Brain pericyte (primary cell): ENCODE measurements around the gene MRPL36.

ENCODE experiments used
- DNase-seq: peaks from one replicate; pipeline ENCODE4 v3.0.0-alpha.2; 2012; ENCODE audit warnings: low read depth, low spot score

Gene MRPL36

GRCh38 chr5:1765141-1765879 is 34.3 kb downstream of the MRPL36 start:
- DNase-seq, result no peak

GRCh38 chr5:1764606-1764960 is 35.1 kb downstream of the MRPL36 start:
- DNase-seq, result no peak

GRCh38 chr5:1763960-1764605 is 35.6 kb downstream of the MRPL36 start:
- no peak for DNase-seq

- DNase-seq, result no peak
These were observed 36.1 kb downstream of the MRPL36 start for GRCh38 chr5:1763548-1763911.

GRCh38 chr5:1762883-1763547 is 36.6 kb downstream of the MRPL36 start:
- no peak for DNase-seq

GRCh38 chr5:1762121-1762882 is 37.3 kb downstream of the MRPL36 start:
- no peak for DNase-seq

- no peak for DNase-seq
These were observed 38.2 kb downstream of the MRPL36 start for GRCh38 chr5:1761453-1761755.

- DNase-seq, result no peak
These were observed 38.8 kb downstream of the MRPL36 start for GRCh38 chr5:1760656-1761452.

- no peak for DNase-seq
These were observed 39.4 kb downstream of the MRPL36 start for GRCh38 chr5:1760231-1760630.

GRCh38 chr5:1759378-1759970 is 40.2 kb downstream of the MRPL36 start:
- DNase-seq, result no peak

- DNase-seq, result no peak
These were observed 41.1 kb downstream of the MRPL36 start for GRCh38 chr5:1758574-1758973.

- DNase-seq, result no peak
These were observed 42.1 kb downstream of the MRPL36 start for GRCh38 chr5:1757511-1757910.

GRCh38 chr5:1756481-1756880 is 43.2 kb downstream of the MRPL36 start:
- DNase-seq, result no peak

- DNase-seq, result no peak
These were observed 44.2 kb downstream of the MRPL36 start for GRCh38 chr5:1755321-1755949.

- DNase-seq, result no peak
These were observed 45.0 kb downstream of the MRPL36 start for GRCh38 chr5:1754531-1755220.

GRCh38 chr5:1753490-1753889 is 46.1 kb downstream of the MRPL36 start:
- no peak for DNase-seq

GRCh38 chr5:1752881-1753280 is 46.8 kb downstream of the MRPL36 start:
- no peak for DNase-seq

- no peak for DNase-seq
These were observed 47.5 kb downstream of the MRPL36 start for GRCh38 chr5:1751864-1752822.
